ENCODE data around the gene CNTROB.
A peak's percentile ranks its signal among the peaks of the same experiment; 100 is the strongest.

DNA sequence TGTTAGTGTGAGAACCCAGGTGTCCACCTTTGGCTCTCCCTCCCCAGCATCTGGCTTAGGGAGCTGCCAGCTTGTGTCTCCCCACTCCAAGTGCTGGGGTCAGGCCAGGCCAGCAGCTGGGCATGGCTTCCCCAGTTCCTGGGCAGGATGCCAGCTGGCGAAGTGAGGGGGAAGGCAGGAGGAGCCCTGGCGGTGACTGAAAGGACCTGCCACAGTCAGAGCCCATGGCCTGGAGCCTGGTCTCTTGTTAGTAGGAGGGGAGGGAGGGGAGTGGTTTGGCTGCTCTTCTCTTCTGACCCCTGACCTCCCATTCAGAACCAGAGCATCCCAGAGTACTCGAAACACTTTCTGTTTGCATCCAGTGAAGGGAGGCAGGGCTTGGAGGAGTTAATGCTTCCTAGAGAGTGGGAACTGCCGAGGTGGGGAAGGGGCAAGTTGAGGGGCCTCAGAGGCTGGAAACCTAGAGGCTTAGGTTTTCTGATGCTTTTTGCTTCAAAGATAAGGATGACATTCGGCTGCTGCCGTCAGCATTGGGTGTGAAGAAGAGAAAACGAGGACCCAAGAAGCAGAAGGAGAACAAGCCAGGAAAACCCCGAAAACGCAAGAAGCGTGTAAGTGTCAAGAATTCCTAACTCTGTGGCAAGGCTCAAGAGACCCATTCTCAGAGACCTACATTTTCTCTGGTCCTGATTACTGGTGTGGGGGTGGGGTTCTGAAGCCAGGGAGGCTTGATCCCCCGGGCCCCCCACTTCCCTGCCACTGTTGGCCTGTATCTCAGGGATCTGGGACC, 42.6 kb upstream of the CNTROB start:
- TF ChIP-seq POLR2A (IDR thresholded peaks at IDR 0.05) = no peak
- TF ChIP-seq, protein P1, sequence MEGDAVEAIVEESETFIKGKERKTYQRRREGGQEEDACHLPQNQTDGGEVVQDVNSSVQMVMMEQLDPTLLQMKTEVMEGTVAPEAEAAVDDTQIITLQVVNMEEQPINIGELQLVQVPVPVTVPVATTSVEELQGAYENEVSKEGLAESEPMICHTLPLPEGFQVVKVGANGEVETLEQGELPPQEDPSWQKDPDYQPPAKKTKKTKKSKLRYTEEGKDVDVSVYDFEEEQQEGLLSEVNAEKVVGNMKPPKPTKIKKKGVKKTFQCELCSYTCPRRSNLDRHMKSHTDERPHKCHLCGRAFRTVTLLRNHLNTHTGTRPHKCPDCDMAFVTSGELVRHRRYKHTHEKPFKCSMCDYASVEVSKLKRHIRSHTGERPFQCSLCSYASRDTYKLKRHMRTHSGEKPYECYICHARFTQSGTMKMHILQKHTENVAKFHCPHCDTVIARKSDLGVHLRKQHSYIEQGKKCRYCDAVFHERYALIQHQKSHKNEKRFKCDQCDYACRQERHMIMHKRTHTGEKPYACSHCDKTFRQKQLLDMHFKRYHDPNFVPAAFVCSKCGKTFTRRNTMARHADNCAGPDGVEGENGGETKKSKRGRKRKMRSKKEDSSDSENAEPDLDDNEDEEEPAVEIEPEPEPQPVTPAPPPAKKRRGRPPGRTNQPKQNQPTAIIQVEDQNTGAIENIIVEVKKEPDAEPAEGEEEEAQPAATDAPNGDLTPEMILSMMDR (IDR thresholded peaks at IDR 0.05) = peak; percentile 33 to 60 (median 45)
